ENCODE measurements around the gene NUDT2. TPM values are rescaled to one million over a fixed set of nuclear protein-coding genes. Genes with fewer than 3 reads are reported as not detected.

Gene NUDT2
- total and polyA plus RNA-seq, 10 of the 15 experiments (the other 5 are each of a cell fraction or from before 2014, with no cell fraction given) = 24.5 to 55.1 (median 33.6) TPM

GRCh38 chr9:34382054-34382453, 52.7 kb downstream of the NUDT2 start:
- ChIA-PET RAD21 (ENCODE audit: unreplicated experiment) (no interaction called here), POLR2A (no interaction called here), CTCF (no interaction called here), SMC1A (ENCODE audit: uncharacterized antibody, unreplicated experiment) (no interaction called here)
- ATAC-seq (no peak), DNase-seq (ENCODE audit: low read depth, low spot score) (no peak), FAIRE-seq (no peak)
- in situ Hi-C loops (cut with MboI) (no loop called here), intact Hi-C loops (cut with micrococcal nuclease; ENCODE audit: unreplicated experiment) (no loop called here)
- H3K4me1 ChIP-seq (ENCODE audit: control insufficient read depth, insufficient read depth, low read length) = peaks cover 19% of the 10 kb centered on the region
- no peaks in the 10 kb centered on the region for H4K20me1 ChIP-seq (ENCODE audit: control insufficient read depth, insufficient read depth)
- no peaks in the 10 kb centered on the region for H3K9me3 ChIP-seq (replicated peaks; ENCODE audit: control insufficient read depth, insufficient read depth, low read length)
- no peaks in the 10 kb centered on the region for H3K36me3 ChIP-seq (ENCODE audit: control insufficient read depth in 2 of 2, insufficient read depth in 2 of 2, low read length in 1 of 2)
- H3K4me2 ChIP-seq (ENCODE audit: control insufficient read depth, insufficient read depth) = no peak overlapping the region
- 76% methylated on average over 5 of the region's 5 CpGs for WGBS (ENCODE audit: insufficient coverage, insufficient replicate concordance, low lambda C conversion rate, missing lambda C conversion rate)
- no peaks in the 10 kb centered on the region for H3K79me2 ChIP-seq (ENCODE audit: control insufficient read depth, insufficient read depth, low read length)
- H3K9ac ChIP-seq (ENCODE audit: control insufficient read depth, insufficient read depth, low read length) = no peak overlapping the region
- H3K27me3 ChIP-seq (replicated peaks in 1 of 2; ENCODE audit: control insufficient read depth in 2 of 2, insufficient read depth in 2 of 2, low read length in 1 of 2) = peaks cover 5 to 12% of the 10 kb centered on the region in 2 experiments
- no TSS peak for BruUV-seq (replicated peaks)
- no peak for TF ChIP-seq SIN3A (IDR thresholded peaks at IDR 0.05; ENCODE audit: low read depth, low read length)
- TF ChIP-seq MTA2 (IDR thresholded peaks at IDR 0.05; ENCODE audit: low read depth) = no peak
- no peak for TF ChIP-seq FOXK2 (IDR thresholded peaks at IDR 0.05)
- TF ChIP-seq SIX5 (IDR thresholded peaks at IDR 0.05; ENCODE audit: low read depth, low read length, severe bottlenecking) = no peak
- TF ChIP-seq, protein P1, sequence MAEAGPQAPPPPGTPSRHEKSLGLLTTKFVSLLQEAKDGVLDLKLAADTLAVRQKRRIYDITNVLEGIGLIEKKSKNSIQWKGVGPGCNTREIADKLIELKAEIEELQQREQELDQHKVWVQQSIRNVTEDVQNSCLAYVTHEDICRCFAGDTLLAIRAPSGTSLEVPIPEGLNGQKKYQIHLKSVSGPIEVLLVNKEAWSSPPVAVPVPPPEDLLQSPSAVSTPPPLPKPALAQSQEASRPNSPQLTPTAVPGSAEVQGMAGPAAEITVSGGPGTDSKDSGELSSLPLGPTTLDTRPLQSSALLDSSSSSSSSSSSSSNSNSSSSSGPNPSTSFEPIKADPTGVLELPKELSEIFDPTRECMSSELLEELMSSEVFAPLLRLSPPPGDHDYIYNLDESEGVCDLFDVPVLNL (IDR thresholded peaks at IDR 0.05; ENCODE audit: low read depth, low read length) = no peak
- TF ChIP-seq, protein P2, sequence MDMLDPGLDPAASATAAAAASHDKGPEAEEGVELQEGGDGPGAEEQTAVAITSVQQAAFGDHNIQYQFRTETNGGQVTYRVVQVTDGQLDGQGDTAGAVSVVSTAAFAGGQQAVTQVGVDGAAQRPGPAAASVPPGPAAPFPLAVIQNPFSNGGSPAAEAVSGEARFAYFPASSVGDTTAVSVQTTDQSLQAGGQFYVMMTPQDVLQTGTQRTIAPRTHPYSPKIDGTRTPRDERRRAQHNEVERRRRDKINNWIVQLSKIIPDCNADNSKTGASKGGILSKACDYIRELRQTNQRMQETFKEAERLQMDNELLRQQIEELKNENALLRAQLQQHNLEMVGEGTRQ (IDR thresholded peaks at IDR 0.05; ENCODE audit: borderline replicate concordance, low read depth, low read length) = no peak
- H2AFZ ChIP-seq (ENCODE audit: control insufficient read depth, low read depth, low read length) = no peak overlapping the region
- no peak overlapping the region for H3K4me3 ChIP-seq
- H3K27ac ChIP-seq (ENCODE audit: control insufficient read depth, insufficient read depth) = no peak overlapping the region

GRCh38 chr9:34382879-34383278, 53.5 kb downstream of the NUDT2 start:
- Histone ChIP-seq H3K4me2 (ENCODE audit: control insufficient read depth, insufficient read depth) (no peak overlapping the region), H3K27ac (ENCODE audit: control insufficient read depth, insufficient read depth) (no peak overlapping the region), H3K4me3 (no peak overlapping the region), H3K79me2 (ENCODE audit: control insufficient read depth, insufficient read depth, low read length) (no peaks in the 10 kb centered on the region), H3K4me1 (ENCODE audit: control insufficient read depth, insufficient read depth, low read length) (peaks cover 16% of the 10 kb centered on the region), H3K9me3 (replicated peaks; ENCODE audit: control insufficient read depth, insufficient read depth, low read length) (no peaks in the 10 kb centered on the region), H4K20me1 (ENCODE audit: control insufficient read depth, insufficient read depth) (no peaks in the 10 kb centered on the region), H3K36me3 (ENCODE audit: control insufficient read depth in 2 of 2, insufficient read depth in 2 of 2, low read length in 1 of 2) (no peaks in the 10 kb centered on the region), H2AFZ (ENCODE audit: control insufficient read depth, low read depth, low read length) (no peak overlapping the region), H3K27me3 (replicated peaks in 1 of 2; ENCODE audit: control insufficient read depth in 2 of 2, insufficient read depth in 2 of 2, low read length in 1 of 2) (peaks cover 5 to 12% of the 10 kb centered on the region in 2 experiments), H3K9ac (ENCODE audit: control insufficient read depth, insufficient read depth, low read length) (no peak overlapping the region)
- TF ChIP-seq ZNF207 (IDR thresholded peaks at IDR 0.05; ENCODE audit: borderline replicate concordance) (no peak), STAT1 (conservative IDR thresholded peaks at IDR 0.05) (no peak), EGR1 (IDR thresholded peaks at IDR 0.05; ENCODE audit: borderline replicate concordance in 1 of 2, low read depth in 2 of 2, low read length in 2 of 2) (no peak), ZSCAN29 (IDR thresholded peaks at IDR 0.05) (no peak), GATAD2B (conservative IDR thresholded peaks at IDR 0.05; ENCODE audit: low read depth) (no peak), IKZF2 (IDR thresholded peaks at IDR 0.05) (no peak), TBL1XR1 (IDR thresholded peaks at IDR 0.05; ENCODE audit: low read depth, low read length) (no peak)
- SMC1A ChIA-PET (ENCODE audit: uncharacterized antibody, unreplicated experiment) = no interaction called here
- in situ Hi-C loops (cut with MboI) = no loop called here
- POLR2A ChIA-PET = no interaction called here
- no peak for ATAC-seq
- DNase-seq (ENCODE audit: low read depth, low spot score) = no peak
- RAD21 ChIA-PET (ENCODE audit: unreplicated experiment) = no interaction called here
- 16% methylated on average over 3 of the region's 3 CpGs for WGBS (ENCODE audit: insufficient coverage, insufficient replicate concordance, low lambda C conversion rate, missing lambda C conversion rate)
- no peak for FAIRE-seq
- CTCF ChIA-PET = no interaction called here
- intact Hi-C loops (cut with micrococcal nuclease; ENCODE audit: unreplicated experiment) = no loop called here
- BruUV-seq (replicated peaks) = no TSS peak
